Body of pancreas (tissue), 4 donors: ENCODE data around the gene PTX4. TPM values are rescaled to one million over a fixed set of nuclear protein-coding genes. Genes with fewer than 3 reads are reported as not detected.
"Not testable (repeated sequence)": the region's sequence is repeated elsewhere in the genome, so short reads cannot be mapped to it uniquely, and the experiment has no call there.

Experiments
- ATAC-seq: fragments of 150-250 bp; one replicate; pipeline ENCODE4 v1.9.1; 2016
- DNase-seq, 4 donors: peaks; one replicate each; pipeline ENCODE4 v3.0.0-alpha.2; 2019
- H3K27ac ChIP-seq, 4 donors: fragments of 200-600 bp; sonication (generic); 1 replicate in 3 of 4; 2 replicates in 1 of 4; pipeline versions ENCODE4 v1.5.1 to v1.6.1; 2016 to 2019; ENCODE audit warnings: mild to moderate bottlenecking in 1 of 4, mixed read lengths in 1 of 4, moderate library complexity in 1 of 4
- H3K27me3 ChIP-seq, 2 donors: fragments of 200-600 bp; sonication (generic); one replicate each; pipeline ENCODE4 v1.6.0; 2016; ENCODE audit warnings: mild to moderate bottlenecking in 1 of 2
- H3K36me3 ChIP-seq, 2 donors: fragments of 200-600 bp; sonication (generic); replicated peaks in 1 of 2; 2 replicates each; pipeline ENCODE4 v1.5.1; 2016; ENCODE audit warnings: low read depth in 2 of 2; ENCODE audit not compliant: insufficient read depth in 1 of 2
- H3K4me1 ChIP-seq: fragments of 200-600 bp; sonication (generic); one replicate; pipeline ENCODE4 v1.6.0; 2016
- H3K4me3 ChIP-seq, 2 donors: fragments of 200-600 bp; sonication (generic); 1 replicate in 1 of 2; 2 replicates in 1 of 2; pipeline ENCODE4 v1.5.1; 2016 to 2019
- H3K9me3 ChIP-seq, 3 donors: fragments of 200-600 bp; sonication (generic); 1 replicate in 2 of 3; 2 replicates in 1 of 3; pipeline ENCODE4 v1.5.1; 2016
- POLR2A ChIP-seq, 3 donors: fragments of 450-650 bp; IDR thresholded peaks; one replicate each; pipeline ENCODE4 v1.6.1; 2016; ENCODE audit warnings: antibody characterized with exemption in 3 of 3, mild to moderate bottlenecking in 2 of 3
- WGBS, 2 donors: methylation state at CpG; one replicate each; pipeline ENCODE4 v1.1.5; 2017; 5-methylcytosine and 5-hydroxymethylcytosine counted together
- intact Hi-C: fragments of 100-400 bp; cut with DNase I; formaldehyde crosslinking; loops from one replicate; pipeline ENCODE4 v1.15.1; 2023
- total RNA-seq, 2 donors: library from RNA; depleted of rRNA; stranded (reverse); fragments of >200 nt; gene quantifications; one replicate each; pipeline ENCODE4 v1.1.0, GENCODE V29; 2016
- TF ChIP-seq, protein P1 (sequence below), 7 experiments: fragments of 450-650 bp in 4 of 7; fragments of 200-600 bp in 3 of 7; sonication (generic) in 3 of 7; IDR thresholded peaks; one replicate each; pipeline ENCODE4 v1.5.1; 2016 to 2019; ENCODE audit warnings: antibody characterized with exemption in 7 of 7

PTX4 gene
- total RNA-seq, 2 donors from 2014 or later = not detected

DNA sequence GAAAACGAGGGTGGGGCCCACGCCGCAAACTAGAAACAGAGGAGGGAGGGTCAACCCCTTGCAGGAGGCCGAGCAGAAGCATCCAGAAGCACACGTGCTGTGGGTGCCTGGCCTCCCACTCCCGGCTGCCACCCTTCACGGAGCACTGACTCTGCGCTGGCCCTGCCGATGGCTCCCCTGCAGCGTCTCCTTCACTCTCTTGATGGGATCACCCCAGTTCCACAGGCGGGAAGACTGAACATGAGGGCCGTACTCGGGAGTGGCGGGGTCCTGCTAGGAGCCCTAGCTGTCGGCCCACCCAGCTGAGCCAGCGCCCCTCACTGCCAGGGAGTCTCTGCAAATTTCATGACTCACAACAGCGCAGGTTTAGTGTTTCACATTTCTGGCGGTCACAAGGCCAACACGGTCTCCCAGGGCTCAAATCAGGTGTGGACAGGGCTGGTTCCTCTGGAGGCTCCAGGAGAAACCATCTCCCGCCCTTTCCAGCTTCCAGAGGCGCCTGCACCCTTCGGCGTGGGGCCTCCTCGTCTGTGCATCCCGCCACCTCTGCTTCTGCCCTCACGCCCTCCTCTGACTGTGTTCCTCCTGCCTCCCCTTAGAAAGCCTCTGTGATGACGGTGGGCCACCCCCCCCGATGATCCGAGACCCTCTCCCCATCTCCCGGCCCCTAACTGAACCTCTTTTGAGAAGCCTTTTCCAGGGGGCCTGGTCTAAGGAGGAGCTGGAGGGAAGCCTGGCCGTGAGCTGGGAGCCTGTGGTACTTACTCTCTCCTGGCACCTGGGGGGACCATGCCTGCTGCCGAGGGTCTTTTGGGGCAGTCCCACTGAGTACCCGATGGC, 2.0 kb downstream of the PTX4 start:
- TF ChIP-seq, protein P1, sequence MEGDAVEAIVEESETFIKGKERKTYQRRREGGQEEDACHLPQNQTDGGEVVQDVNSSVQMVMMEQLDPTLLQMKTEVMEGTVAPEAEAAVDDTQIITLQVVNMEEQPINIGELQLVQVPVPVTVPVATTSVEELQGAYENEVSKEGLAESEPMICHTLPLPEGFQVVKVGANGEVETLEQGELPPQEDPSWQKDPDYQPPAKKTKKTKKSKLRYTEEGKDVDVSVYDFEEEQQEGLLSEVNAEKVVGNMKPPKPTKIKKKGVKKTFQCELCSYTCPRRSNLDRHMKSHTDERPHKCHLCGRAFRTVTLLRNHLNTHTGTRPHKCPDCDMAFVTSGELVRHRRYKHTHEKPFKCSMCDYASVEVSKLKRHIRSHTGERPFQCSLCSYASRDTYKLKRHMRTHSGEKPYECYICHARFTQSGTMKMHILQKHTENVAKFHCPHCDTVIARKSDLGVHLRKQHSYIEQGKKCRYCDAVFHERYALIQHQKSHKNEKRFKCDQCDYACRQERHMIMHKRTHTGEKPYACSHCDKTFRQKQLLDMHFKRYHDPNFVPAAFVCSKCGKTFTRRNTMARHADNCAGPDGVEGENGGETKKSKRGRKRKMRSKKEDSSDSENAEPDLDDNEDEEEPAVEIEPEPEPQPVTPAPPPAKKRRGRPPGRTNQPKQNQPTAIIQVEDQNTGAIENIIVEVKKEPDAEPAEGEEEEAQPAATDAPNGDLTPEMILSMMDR (IDR thresholded peaks at IDR 0.05) = no peak
- Histone ChIP-seq H3K36me3 (no peaks in the 10 kb centered on the region), H3K4me1 (no peaks in the 10 kb centered on the region), H3K9me3 (no peaks in the 10 kb centered on the region), H3K27me3 (no peaks in the 10 kb centered on the region), H3K27ac (no peak overlapping the region), H3K4me3 (no peak overlapping the region)
- 61 to 68% methylated on average over 6 to 33 of the region's 33 CpGs for WGBS, 2 donors
- ATAC-seq (no peak), DNase-seq (no peak)
- intact Hi-C loops = no loop called here

- Histone ChIP-seq H3K27me3 (no peaks in the 10 kb centered on the region), H3K36me3 (no peaks in the 10 kb centered on the region), H3K27ac (no peak overlapping the region), H3K4me3 (no peak overlapping the region), H3K4me1 (no peaks in the 10 kb centered on the region), H3K9me3 (no peaks in the 10 kb centered on the region)
- ATAC-seq (no peak), DNase-seq (no peak)
- intact Hi-C loops = no loop called here
- WGBS, 2 donors = 75 to 91% methylated on average over 15 to 29 of the region's 40 CpGs
- TF ChIP-seq, protein P1 (IDR thresholded peaks at IDR 0.05) = no peak
- TF ChIP-seq POLR2A (IDR thresholded peaks at IDR 0.05) = no peak
Observed at GRCh38 chr16:1485847-1486496, 2.8 kb downstream of the PTX4 start.

DNA sequence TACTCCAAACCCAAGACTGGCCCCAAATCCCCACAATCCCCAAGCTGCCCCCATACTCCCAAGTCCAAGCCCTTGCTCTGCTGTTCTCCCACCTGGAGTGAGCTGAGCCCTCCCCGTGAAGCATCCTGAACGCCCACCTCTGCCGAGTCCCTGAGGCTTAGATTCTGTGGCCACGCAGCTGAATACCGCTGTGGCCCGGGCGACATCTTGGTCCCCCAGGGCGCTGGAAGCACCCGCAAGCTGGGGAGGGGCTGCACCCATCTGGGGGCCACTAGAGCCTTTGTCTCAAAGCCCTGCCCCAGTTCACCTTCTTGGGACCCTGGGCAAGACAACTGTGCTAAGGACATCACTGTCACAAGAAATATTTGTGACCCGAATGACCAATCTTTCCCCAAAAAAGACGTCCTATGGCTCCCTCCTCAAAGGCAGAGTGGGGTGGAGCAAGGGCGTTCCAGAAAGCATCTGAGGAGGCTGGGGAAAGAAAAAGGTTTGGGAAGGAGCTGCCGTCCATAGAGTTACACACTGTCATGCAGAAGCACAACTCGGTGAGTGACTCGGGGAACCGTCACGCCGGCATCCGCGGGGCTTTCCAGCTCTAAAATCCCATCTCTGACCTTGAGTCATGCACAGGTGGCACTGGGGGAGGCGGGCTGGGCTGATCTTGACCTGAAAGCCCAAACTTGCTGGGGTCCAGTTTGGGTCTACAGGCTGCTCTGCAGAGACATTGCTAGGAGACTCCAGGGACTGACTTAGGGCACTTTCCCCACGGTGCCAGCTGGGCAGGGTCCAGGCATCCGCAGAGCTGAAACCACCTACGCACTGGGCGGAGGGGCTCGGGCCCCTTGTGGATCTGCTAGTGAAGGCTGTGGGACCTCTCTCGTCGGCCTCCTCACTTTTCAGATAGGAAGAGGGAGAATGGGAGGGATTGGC, 6.6 kb downstream of the PTX4 start:
- Histone ChIP-seq H3K4me1 (no peaks in the 10 kb centered on the region), H3K27me3 (no peaks in the 10 kb centered on the region), H3K36me3 (no peaks in the 10 kb centered on the region), H3K27ac (no peak overlapping the region), H3K9me3 (no peaks in the 10 kb centered on the region), H3K4me3 (no peak overlapping the region)
- intact Hi-C loops = no loop called here
- TF ChIP-seq, protein P1 (IDR thresholded peaks at IDR 0.05) = no peak
- no peak for TF ChIP-seq POLR2A (IDR thresholded peaks at IDR 0.05)
- 55 to 60% methylated on average over 16 to 28 of the region's 28 CpGs for WGBS, 2 donors
- no peak for ATAC-seq
- DNase-seq = no peak

GRCh38 chr16:1478937-1479336, 9.8 kb downstream of the PTX4 start:
- H3K9me3 ChIP-seq, H3K4me3 ChIP-seq, intact Hi-C loops, H3K27ac ChIP-seq, ATAC-seq, H3K36me3 ChIP-seq, DNase-seq, H3K27me3 ChIP-seq: not testable (repeated sequence)
- 85 to 90% methylated on average over 9 of the region's 9 CpGs for WGBS, 2 donors
- H3K4me1 ChIP-seq = peaks cover 13% of the 10 kb centered on the region

DNA sequence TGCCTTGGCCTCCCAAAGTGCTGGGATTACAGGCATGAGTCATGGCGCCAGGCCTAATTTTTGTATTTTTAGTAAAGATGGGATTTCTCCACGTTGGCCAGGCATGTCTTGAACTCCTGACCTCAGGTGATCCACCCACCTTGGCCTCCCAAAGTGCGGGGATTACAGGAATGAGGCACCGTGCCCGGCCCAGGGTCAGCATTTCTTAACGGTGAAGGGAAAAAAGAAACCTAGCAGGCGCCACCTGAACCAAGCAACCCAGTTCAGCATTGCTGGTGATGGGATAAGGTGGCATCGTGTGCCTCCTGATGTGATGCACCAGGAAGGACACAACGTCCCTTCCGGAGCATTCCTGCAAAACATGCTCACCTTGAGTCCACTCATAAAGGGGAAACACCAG, 11.7 kb downstream of the PTX4 start:
- H3K4me3 ChIP-seq = no peak overlapping the region
- no peaks in the 10 kb centered on the region for H3K27me3 ChIP-seq
- 84 to 89% methylated on average over 7 to 10 of the region's 10 CpGs for WGBS, 2 donors
- intact Hi-C loops = no loop called here
- no peaks in the 10 kb centered on the region for H3K9me3 ChIP-seq
- TF ChIP-seq, protein P1 (IDR thresholded peaks at IDR 0.05) = no peak
- TF ChIP-seq POLR2A (IDR thresholded peaks at IDR 0.05) = no peak
- H3K36me3 ChIP-seq = no peaks in the 10 kb centered on the region
- no peak overlapping the region for H3K27ac ChIP-seq
- no peak for ATAC-seq
- DNase-seq = no peak
- peaks cover 23% of the 10 kb centered on the region for H3K4me1 ChIP-seq
